ENCODE data around the gene MYL7.

Gene MYL7

GRCh38 chr7:44136731-44137130 is 4.4 kb downstream of the MYL7 start:
- Histone ChIP-seq H3F3A (ENCODE audit: insufficient read depth, low read length) (no peaks in the 10 kb centered on the region), H3K9ac (ENCODE audit: low read length) (no peak overlapping the region), H3K27me3 (ENCODE audit: insufficient read depth, low read length) (no peaks in the 10 kb centered on the region; the same call in 1 of the 2 replicates), H3K9me3 (ENCODE audit: low read length) (no peaks in the 10 kb centered on the region), H3K4me2 (ENCODE audit: low read length) (no peak overlapping the region), H3K36me3 (ENCODE audit: insufficient read depth, low read length) (no peaks in the 10 kb centered on the region), H2AFZ (ENCODE audit: low read length) (no peak overlapping the region), H3K4me1 (ENCODE audit: insufficient read depth, low read length, severe bottlenecking) (no peaks in the 10 kb centered on the region), H4K20me1 (ENCODE audit: insufficient read depth, low read length) (no peaks in the 10 kb centered on the region), H3K27ac (ENCODE audit: low read depth, low read length, poor library complexity, severe bottlenecking) (no peak overlapping the region), H3K79me2 (ENCODE audit: insufficient read depth, low read length) (no peaks in the 10 kb centered on the region), H3K4me3 (ENCODE audit: low read depth, low read length, poor library complexity, severe bottlenecking) (no peak overlapping the region), H3K9me2 (ENCODE audit: low read depth, low read length) (no peaks in the 10 kb centered on the region)
- no peak for TF ChIP-seq EZH2 (IDR thresholded peaks at IDR 0.05; ENCODE audit: borderline replicate concordance, low read length)
- no peak for TF ChIP-seq CTCF (IDR thresholded peaks at IDR 0.05; ENCODE audit: low read length)

- no peaks in the 10 kb centered on the region for H3K79me2 ChIP-seq (ENCODE audit: insufficient read depth, low read length)
- TF ChIP-seq EZH2 (IDR thresholded peaks at IDR 0.05; ENCODE audit: borderline replicate concordance, low read length) (no peak), CTCF (IDR thresholded peaks at IDR 0.05; ENCODE audit: low read length) (no peak)
- no peak overlapping the region for H3K4me3 ChIP-seq (ENCODE audit: low read depth, low read length, poor library complexity, severe bottlenecking)
- H3K9me2 ChIP-seq (ENCODE audit: low read depth, low read length) = no peaks in the 10 kb centered on the region
- H3K4me1 ChIP-seq (ENCODE audit: insufficient read depth, low read length, severe bottlenecking) = peaks cover 9% of the 10 kb centered on the region
- H4K20me1 ChIP-seq (ENCODE audit: insufficient read depth, low read length) = no peaks in the 10 kb centered on the region
- H3K27ac ChIP-seq (ENCODE audit: low read depth, low read length, poor library complexity, severe bottlenecking) = no peak overlapping the region
- no peaks in the 10 kb centered on the region; the same call in 1 of the 2 replicates for H3K27me3 ChIP-seq (ENCODE audit: insufficient read depth, low read length)
- H3K9ac ChIP-seq (ENCODE audit: low read length) = no peak overlapping the region
- no peaks in the 10 kb centered on the region for H3K36me3 ChIP-seq (ENCODE audit: insufficient read depth, low read length)
- no peak overlapping the region for H2AFZ ChIP-seq (ENCODE audit: low read length)
- no peak overlapping the region for H3K4me2 ChIP-seq (ENCODE audit: low read length)
- H3K9me3 ChIP-seq (ENCODE audit: low read length) = no peaks in the 10 kb centered on the region
- H3F3A ChIP-seq (ENCODE audit: insufficient read depth, low read length) = no peaks in the 10 kb centered on the region
These were observed 6.0 kb downstream of the MYL7 start for GRCh38 chr7:44134943-44135628.

GRCh38 chr7:44133295-44133694 is 7.8 kb downstream of the MYL7 start:
- H3K27ac ChIP-seq (ENCODE audit: low read depth, low read length, poor library complexity, severe bottlenecking) = no peak overlapping the region
- no peaks in the 10 kb centered on the region for H3K27me3 ChIP-seq (ENCODE audit: insufficient read depth, low read length)
- no peaks in the 10 kb centered on the region for H3K9me2 ChIP-seq (ENCODE audit: low read depth, low read length)
- H2AFZ ChIP-seq (ENCODE audit: low read length) = no peak overlapping the region
- no peaks in the 10 kb centered on the region for H3K9me3 ChIP-seq (ENCODE audit: low read length)
- no peaks in the 10 kb centered on the region for H3K36me3 ChIP-seq (ENCODE audit: insufficient read depth, low read length)
- H3K4me1 ChIP-seq (ENCODE audit: insufficient read depth, low read length, severe bottlenecking) = peaks cover 9% of the 10 kb centered on the region
- no peaks in the 10 kb centered on the region for H3F3A ChIP-seq (ENCODE audit: insufficient read depth, low read length)
- H3K9ac ChIP-seq (ENCODE audit: low read length) = no peak overlapping the region
- no peaks in the 10 kb centered on the region for H3K79me2 ChIP-seq (ENCODE audit: insufficient read depth, low read length)
- TF ChIP-seq CTCF (IDR thresholded peaks at IDR 0.05; ENCODE audit: low read length) = no peak
- no peak for TF ChIP-seq EZH2 (IDR thresholded peaks at IDR 0.05; ENCODE audit: borderline replicate concordance, low read length)
- H3K4me2 ChIP-seq (ENCODE audit: low read length) = no peak overlapping the region
- no peaks in the 10 kb centered on the region for H4K20me1 ChIP-seq (ENCODE audit: insufficient read depth, low read length)
- H3K4me3 ChIP-seq (ENCODE audit: low read depth, low read length, poor library complexity, severe bottlenecking) = no peak overlapping the region

Data from OCI-LY1 (cell line).